C1 segment of cervical spinal cord (tissue), 14 donors: ENCODE results near the gene HSF2BP.
"Not testable (repeated sequence)": the region's sequence is repeated elsewhere in the genome, so short reads cannot be mapped to it uniquely, and the experiment has no call there.

ENCODE experiments used
- DNase-seq, 14 donors: peaks; one replicate each; lab custom pipeline; 2025; lab: John Stamatoyannopoulos, UW

HSF2BP gene

GRCh38 chr21:43687566-43688399 is 28.5 kb upstream of the HSF2BP start:
- peak in 1 of 14 donors; percentile 34 for DNase-seq

GRCh38 chr21:43686811-43687565 is 27.7 kb upstream of the HSF2BP start:
- no peak for DNase-seq

DNA sequence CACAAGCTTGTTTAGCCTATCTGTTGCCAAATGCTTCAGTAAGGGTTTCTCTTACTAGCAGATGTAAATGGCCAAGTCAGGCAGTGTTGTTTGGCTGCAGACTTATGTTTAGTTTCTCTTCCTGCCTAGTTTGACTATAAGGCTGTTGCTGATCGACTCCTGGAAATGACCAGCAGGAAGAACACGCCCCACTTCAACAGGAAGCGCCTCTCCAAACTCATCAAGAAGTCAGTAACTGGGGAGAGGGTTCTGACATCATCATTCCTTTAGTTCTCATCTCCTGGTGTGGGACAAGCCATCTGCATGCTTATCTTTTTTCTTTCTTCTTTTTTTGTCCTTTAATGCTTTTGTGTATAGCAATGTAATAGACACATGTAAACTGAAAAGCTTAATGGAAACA is 25.1 kb upstream of the HSF2BP start:
- no peak for DNase-seq

DNA sequence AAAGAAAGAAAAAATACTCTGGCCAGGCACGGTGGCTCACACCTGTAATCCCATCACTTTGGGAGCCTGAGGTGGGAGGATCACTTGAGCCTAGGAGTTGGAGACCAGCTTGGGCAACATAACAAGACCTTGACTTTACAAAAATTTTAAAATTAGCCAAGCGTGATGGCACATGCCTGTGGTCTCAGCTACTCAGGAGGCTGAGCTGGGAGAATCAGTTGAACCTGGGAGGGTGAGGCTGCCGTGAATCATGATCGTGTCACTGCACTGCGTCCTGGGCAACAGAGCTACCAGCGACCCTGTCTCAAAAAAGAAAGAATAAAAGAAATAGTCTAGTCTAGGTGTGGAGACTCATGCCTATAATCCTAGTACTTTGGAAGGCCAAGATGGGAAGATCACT is 22.4 kb upstream of the HSF2BP start:
- DNase-seq, result no peak

- DNase-seq, result not testable (repeated sequence)
Observed at GRCh38 chr21:43680421-43680820, 21.1 kb upstream of the HSF2BP start.

DNA sequence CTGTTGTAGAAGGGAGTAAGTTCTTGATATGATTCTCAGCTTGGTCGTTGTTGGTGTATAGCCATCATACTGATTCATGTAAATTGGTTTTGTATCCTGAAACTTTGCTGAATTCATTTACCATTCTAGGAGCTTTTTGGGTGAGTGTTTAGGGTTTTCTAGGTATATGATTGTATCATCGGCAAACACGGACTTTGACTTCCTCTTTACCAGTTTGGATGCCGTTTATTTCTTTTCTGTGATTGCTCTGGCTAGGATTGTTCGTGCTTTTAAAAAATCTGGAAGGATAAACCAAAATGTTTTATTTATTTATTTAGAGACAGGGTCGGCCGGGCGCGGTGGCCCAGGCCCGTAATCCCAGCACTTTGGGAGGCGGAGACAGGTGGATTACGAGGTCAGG is 20.7 kb upstream of the HSF2BP start:
- DNase-seq, result no peak

GRCh38 chr21:43676391-43676790 is 17.1 kb upstream of the HSF2BP start:
- no peak for DNase-seq

DNA sequence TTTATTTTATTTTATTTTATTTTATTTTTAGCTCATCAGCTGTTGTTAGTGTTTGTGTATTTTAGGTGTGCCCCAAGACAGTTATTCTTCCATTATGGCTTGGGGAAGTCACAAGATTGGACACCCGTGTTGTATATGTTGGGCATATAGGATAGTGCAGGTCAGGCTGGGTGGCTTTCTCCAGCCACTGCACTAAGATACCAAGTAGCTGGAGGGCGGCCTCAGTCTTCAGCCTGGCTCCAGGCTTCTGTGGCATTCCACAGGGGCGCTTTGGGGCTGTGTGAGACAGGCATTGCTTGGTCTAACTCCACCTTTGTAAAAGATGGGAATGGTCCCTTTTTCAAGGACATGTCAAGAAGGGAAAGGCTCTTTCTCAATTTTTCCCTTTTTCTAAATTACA is 16.6 kb upstream of the HSF2BP start:
- no peak for DNase-seq

DNA sequence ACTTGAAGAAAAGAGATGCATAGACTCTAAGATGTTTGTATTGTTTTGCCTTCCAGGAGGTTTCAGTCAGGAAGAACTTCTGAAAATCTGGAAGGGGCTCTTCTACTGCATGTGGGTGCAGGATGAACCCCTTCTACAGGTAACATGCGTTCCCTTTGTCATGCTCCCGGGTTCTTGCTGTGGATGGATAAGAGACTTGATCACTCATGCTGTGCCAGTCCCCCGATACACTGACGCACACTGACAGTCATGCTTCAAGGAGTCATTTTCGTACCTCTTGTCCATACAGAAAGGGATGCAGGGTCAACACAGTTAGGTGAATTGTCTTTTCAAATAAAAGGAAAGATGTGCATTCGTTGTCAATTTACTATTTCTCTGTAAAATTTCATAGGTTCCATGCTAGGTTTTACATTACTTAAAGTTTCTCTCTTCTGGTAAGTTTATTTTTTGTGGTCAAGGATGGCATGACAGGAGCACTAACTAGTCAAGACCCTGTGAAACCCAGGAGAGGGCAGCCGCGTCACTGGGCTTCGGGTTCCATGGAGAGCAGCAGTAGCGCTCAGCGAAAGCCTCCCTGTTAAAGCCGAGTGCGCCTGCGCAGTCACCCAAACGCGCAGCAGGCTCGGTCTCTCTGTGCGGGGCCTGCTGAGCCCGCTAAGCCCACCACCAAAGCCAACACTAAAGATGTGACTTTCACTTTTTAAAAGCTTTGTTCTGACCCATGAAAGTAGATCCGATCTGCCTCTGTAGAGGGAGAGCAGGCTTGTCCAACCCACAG is 10.7 kb upstream of the HSF2BP start:
- DNase-seq, result no peak

GRCh38 chr21:43667191-43667904 is 8.1 kb upstream of the HSF2BP start:
- no peak for DNase-seq

GRCh38 chr21:43665879-43666278 is 6.6 kb upstream of the HSF2BP start:
- DNase-seq, result no peak

GRCh38 chr21:43664358-43664757 is 5.1 kb upstream of the HSF2BP start:
- no peak for DNase-seq

GRCh38 chr21:43663033-43663432 is 3.7 kb upstream of the HSF2BP start:
- no peak for DNase-seq

DNA sequence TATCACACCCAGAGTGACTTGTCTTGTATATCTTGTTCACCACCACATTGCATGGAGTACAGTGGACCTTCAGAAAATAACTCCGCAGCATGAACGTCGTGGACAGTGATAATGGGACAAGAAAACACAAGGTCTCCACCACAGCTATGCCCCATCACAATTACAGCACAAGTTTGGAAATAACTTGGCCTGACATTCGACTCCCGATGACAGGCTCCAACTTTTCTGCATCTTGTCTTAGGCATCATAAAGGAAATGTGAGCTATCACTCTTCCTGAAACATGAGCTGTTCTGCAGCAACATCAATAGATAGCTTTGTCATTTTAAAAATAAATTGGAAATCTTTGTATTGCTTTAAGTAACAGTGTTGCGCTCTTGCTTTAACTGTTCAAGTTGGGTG is 3.0 kb upstream of the HSF2BP start:
- no peak for DNase-seq

DNA sequence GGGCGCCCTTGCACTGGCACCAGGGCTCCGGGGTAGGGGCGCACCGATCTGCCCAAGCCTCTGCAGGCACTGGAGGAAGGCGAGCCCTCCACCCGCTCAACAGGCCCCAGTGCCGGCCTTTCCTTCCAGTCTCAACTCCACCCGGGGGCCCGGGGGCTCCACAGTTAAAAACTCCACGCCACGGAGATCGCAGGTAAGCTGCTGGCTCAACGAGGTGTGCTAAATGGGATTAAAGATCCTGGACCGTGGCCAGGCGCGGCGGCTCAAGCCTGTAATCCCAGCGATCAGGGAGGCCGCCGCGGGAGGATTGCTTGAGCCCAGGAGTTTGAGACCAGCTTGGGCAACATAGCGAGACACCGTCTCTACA is 536 bp downstream of the HSF2BP start:
- peak in 1 of 14 donors; percentile 5 for DNase-seq

GRCh38 chr21:43658088-43658741 is 1.1 kb downstream of the HSF2BP start:
- DNase-seq, result no peak

DNA sequence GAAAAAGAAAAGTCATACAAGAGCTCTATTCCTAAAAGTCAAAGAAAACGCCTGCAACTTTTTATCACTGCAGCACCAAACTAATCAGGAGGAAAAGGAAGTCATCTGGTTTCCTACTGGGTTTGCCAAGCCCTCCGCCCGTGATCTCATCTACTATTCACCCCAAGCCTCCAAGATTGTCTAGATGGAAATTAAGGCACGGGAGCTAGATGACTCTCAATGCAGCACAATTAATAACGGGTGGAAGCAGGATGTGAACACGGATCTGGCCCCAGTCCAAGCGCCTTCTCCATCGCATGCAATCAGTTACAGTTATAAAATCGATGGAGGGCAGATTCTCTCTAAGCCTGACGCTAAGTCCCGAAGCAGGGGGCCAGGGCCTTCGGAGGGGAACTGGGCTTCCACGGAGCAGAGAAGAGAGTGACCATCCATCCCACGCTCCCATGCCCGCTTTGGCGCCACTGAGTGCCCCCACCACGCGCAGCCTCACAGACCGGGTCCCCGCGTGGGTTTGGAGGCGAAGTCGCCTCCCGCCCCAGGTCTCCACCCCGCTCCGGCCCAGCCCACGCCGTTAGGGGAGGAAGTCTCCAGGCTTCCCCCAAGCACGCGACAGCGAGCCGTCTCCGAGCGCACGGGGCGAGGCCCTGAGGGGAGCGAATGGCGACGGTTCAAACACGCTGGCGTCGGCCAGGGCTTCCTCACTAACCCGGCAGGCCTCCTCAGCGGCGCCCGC is 1.8 kb downstream of the HSF2BP start:
- no peak for DNase-seq

DNA sequence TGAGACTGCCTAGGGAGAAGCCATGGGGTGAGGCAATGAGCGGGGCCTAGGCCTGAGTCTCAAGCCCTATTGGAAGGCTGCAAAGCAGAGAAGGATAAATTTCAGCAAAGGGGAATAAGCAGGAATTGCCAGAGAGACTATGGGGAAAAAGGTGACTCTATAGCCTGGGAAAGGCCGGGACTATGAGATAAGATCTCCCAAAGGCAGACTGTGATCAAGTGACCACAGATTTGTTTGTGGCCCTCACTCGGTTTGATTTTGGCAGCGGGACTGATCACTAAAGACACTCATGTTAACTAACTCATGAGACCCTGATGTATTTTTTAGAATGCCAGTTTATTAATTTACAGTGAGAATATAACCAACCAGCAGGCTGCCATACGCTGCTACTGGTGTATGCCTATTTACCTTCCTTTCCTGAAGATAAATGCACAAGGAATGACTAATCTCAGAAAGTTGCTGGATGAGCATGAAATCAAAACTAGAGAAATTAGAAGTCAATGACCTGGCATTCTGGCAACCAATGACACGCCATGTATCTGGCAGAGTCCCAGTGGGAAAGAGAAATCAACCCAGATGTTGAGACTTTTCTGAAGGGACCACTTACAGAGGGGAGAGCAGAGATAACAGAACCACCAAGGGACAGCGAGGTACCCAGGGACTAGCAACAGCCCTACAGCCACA is 4.3 kb downstream of the HSF2BP start:
- no peak for DNase-seq

DNA sequence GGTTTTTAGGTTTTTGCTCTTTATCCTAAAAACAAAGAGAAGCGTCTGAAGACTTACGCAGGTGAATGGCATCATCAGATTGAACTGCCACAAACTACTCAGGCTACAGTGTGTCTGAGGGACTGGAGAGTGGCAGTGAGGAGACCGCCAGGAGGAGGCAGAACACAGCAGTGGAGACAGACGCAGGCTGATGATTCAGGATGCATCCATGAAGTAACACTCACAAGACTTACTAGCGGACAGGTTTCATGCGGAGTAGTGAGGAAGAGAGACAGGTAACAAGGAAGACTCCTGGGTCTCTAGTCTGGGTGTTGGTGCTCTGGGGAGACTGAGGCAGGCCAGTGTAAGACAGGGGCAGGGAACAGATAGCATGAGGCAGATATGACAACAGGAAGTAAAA is 5.7 kb downstream of the HSF2BP start:
- no peak for DNase-seq

GRCh38 chr21:43652616-43653015 is 6.7 kb downstream of the HSF2BP start:
- no peak for DNase-seq
